GM21515 (cell line): ENCODE data around the gene RHOXF2B.
"Not testable (repeated sequence)": the region's sequence is repeated elsewhere in the genome, so short reads cannot be mapped to it uniquely, and the experiment has no call there.

Source experiments
- ATAC-seq: cut with Tn5 transposase; IDR thresholded peaks from one replicate; pipeline ENCODE4 v1.9.1; 2021; ENCODE audit not compliant: unreplicated experiment

The RHOXF2B gene

DNA sequence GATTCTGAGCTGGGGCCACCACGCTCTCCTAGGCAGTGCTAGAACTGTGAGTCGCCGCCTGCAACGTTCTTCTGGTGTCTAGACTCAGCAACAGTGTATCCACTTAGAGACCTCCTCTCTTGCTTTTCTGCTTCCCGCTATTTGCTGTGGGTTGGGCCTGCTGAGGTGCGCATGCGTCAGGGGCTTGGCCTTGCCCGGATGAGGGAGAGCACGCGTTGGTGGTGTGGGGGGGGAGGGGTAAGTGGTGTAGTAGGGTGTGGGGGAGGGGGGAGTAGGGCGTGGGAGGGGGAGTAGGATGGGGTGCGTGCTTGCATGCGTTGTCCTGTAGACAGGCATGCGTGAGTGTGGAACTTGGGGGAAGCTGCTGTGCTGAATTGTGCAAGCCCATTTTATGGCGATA lies at the start of gene RHOXF2B:
RHOXF2B (minus strand) TSS at position 101 of the 400 bp plus-strand sequence. CDS start 138 bp downstream, outside the sequence.
- not testable (repeated sequence) for ATAC-seq

DNA sequence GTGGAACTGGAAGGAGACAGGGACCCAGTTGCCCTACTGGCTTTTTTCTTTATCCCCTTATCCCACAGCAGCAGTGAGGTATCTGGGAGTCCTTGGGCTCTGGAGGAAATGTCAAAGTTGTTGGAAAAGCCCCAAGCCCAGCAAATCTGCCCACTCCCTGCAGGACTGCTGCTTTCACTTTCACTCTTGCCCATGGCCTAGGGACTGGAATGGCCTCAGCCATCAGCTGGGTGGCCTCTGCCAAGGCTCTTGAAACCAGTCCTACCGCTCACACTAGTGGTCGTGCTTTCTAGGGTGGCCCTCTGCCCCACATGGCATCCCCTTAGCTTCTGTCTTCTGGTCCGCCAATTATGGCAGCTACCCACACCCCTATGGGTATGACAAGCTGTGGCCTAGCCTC lies 48.0 kb upstream of the RHOXF2B start:
- no peak for ATAC-seq

DNA sequence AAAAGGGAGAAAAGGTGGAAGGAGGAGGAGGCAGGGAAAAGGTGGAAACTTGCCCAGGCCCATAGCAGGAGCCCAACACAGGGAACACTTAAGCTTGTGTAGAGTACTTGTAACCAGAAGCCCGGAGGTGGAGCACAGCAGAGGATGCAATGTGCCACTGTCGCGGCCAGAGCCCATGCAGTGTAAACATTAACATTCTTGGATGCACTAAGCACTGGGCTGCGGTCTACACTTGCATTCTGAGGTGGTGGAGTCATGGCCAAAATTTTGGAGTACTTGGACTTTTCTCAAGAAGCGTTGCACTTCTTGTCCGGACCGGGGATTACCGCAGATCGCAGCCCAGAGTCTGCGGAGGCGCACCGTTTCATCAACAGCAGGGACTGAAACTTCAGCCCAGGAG lies 42.7 kb upstream of the RHOXF2B start:
- no peak for ATAC-seq

DNA sequence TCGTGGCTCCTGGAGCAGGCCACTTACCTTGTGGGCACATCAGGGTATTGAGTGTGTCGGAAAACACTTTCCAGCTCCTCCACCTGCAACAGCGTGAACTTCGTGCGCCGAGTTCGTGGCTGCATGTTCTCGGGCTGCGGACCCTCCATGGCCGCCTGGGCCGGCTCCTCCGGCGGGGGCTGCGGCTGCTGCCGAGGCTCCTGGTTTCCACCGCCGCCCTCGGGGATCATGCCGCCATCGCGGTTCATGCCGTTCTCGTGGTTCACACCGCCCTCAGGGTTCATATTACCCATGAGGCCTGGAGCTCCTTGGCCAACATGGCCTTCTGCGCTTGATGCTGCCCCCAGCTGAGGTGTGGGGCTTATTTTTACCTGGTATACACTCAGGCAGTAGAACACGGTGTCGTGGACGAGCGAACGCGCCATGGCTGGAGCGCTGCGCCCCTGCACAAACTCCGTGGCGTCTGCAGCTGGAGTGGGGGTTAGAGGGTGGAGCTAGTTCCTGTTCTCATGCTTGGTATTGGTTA lies 38.0 kb upstream of the RHOXF2B start, which contains the start of gene RHOXF1:
RHOXF1 (minus strand) TSS at position 476 of the 526 bp plus-strand sequence; CDS start at position 425, 51 bp downstream.
- ATAC-seq: no peak

DNA sequence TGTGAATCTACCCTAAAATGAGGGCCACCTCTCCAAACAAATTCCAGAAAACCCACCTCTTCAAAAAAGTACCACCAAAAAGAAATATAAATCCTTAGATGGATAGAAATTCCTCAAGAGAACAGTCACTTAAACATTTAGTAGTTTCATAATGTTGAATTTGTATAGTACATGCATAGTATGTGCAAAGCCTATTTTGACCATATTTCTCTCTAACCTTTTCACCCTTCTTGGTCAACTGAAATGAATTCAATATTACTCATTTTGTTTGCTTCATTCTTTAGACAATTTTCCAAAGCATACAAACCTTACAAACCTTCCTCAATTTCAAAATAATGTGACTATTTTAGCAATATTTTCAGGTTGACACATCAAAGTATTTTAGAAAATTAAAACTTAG lies 34.1 kb upstream of the RHOXF2B start:
- no peak for ATAC-seq

DNA sequence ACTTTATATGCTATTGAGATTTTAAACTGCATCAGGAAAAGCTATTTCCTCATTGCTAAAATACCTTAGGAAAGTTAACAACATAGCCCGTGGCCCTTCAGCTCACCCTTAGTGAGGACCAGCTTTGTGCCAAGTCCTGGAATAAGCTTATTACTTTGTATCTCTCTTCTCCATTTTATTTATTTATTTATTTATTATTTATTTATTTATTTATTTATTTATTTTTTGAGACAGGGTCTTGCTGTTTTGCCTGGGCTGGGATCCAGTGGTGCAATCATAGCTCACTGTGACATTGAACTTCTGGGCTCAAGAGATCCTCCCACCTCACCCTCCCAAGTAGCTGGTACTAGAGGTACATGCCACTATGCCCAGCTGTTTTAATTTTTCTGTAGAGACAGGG lies 31.9 kb upstream of the RHOXF2B start:
- ATAC-seq: no peak

DNA sequence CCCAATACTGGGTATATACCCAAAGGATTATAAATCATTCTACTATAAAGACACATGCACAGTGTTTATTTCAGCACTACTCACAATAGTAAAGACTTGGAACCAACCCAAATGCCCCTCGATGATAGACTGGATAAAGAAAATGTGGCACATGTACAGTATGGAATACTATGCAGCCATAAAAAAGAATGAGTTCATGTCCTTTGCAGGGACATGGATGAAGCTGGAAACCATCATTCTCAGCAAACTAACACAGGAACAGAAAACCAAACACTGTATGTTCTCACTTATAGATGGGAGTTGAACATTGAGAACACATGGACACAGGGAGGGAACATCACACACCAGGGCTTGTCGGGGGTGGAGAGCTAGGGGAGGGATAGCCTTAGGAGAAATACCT lies 27.2 kb upstream of the RHOXF2B start:
- not testable (repeated sequence) for ATAC-seq

DNA sequence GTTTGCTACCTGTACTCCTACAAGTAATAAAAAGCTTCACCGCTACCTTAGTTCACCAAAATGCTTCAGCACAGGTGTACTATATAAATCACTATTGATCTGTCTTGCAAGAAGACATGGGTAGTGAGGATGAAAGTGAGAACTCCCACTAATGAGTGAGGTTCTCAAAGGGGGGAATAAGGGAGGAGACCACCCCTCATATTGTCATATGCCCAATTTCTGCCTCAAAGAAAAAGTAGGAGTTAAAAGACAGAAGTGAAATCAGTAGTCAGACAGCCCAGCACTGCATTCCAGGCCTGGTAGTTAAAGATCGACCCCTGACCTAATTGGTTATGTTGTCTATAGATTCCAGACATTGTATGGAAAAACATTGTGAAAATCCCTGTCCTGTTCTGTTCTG lies 23.6 kb upstream of the RHOXF2B start:
- not testable (repeated sequence) for ATAC-seq

DNA sequence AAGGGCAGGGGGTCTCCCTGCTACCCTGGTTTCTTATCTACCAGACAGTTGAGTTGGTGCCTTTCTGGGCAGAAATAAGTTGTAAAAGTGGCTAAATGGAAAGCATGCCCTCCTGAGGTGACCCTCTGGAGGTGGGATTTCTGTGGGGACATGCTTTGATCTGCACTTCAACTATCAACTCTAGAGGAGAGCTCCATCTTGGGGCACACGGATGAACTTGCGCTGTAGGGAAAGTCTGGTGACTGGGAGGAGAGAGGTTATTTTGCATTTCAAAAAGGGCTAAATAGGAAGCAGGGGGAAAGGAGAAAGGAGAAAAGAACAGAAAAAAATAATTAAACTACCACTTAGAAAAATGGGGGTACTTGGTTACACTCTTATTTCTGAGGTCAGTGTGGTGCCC lies 12.7 kb upstream of the RHOXF2B start:
- ATAC-seq: no peak

DNA sequence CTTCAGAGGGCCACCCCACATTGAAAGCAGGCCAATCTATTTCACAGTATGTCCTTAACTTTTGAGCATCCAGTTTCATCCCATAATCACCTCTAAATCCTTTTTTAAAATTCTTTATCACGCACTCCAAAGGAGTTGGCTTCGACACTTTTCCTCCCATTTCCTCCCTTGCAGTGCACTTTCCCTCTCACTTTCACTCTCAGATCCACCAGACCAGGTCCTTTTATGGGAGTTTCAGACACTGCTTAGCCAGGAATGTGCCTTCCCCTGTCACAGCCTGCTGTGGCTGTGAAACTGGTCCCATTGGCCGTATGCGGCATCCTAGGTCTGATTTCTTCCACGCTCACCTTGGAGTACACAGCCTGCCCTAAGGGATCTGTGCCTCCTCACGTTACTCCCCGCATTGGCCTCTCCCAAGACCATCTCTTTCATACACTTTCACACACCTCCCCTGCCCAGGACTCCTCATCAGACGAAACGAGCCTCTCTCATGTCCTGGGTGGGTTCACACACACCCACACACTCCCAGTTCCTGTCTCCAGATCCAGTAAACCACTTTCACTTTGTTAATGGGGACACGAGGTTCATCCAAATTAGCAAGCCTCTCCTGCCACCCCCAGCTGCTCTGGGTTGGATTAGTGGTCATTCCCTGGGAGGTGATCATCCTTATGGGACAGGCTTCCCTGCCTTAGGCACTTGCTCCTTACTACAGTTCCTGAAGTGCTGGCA lies 10.0 kb upstream of the RHOXF2B start:
- ATAC-seq: no peak

DNA sequence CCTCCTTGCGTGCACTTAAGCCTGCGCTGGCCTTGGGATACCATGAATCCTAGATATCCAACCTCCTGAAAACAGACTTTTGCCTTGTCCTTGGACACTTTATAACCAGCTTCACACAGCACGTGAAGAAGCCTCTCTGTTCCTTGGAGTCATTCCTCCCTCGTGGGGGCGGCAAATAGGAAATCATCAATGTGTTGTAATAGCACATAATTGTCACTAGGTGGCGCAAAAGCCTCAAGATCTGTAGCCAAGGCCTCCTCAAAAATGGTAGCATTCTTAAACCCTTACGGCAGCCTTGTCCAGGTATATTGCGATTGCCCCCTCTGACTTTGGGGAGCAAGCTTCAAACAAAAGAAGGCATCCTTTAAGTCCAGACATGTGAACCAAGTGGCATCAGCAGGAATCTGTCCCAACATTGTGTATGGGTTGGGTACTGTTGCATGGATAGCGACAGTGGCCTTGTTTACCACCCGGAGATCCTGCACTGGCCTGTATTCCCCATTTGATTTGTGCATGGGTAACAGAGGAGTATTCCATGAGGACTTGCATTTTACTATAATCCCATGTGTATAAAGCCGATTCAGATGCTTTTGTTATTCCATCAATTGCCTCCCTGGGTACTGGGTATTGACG lies 8.2 kb upstream of the RHOXF2B start:
- ATAC-seq: not testable (repeated sequence)

DNA sequence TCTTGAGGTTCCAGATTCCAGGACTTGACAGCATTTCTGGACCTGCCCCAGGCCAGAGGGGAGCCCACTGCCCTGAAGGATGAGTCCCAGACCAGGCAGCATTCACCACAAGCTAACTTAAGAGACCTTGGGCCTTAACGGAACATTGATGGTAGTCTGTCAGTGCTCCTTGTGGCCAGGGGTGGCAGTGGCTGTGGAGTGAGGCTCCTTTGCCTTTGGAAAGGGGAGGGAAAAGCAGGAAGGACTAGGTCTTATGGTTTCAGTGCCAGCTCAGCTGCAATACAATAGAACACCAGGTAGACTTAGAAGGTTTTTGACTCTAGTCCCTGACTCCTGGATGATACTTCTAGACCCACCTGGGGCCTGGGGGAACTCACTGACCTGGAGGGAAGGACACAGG lies 11.3 kb downstream of the RHOXF2B start:
- not testable (repeated sequence) for ATAC-seq

DNA sequence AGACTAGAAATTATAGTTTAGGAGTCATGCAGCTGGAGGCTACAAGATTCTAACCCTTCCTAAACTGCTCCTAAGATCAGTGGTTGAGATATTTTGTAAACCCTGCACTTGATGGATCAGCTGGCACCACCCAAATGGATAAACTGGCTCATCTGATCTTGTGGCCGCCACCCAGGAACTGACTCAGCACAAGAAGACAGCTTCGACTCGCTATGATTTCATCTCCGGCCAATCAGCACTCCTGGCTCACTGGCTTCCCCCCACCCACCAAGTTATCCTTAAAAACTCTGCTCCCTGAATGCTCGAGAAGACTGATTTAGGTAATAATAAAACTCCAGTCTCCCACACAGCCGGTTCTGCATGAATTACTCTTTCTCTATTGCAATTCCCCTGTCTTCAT lies 34.8 kb downstream of the RHOXF2B start:
- ATAC-seq: not testable (repeated sequence)

DNA sequence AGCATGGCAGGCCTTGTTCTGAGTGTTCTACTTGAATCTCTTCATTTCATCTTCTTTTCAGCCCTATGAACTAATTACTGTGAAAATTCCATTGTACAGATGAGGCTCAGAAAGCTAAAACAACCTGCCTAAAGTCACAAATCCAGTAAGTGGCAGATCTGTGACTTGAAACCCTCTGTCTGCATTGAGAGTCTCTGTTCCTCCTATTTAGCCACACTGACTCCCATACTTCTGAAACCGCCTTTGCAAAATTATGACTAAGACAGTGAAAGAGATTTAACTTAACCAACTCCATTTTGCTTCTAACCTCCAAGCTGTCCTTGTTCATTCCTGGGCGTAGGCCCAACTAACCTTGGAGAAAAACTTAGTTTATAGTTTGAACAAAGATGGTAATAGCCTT lies 35.2 kb downstream of the RHOXF2B start:
- peak; percentile 80 for ATAC-seq

DNA sequence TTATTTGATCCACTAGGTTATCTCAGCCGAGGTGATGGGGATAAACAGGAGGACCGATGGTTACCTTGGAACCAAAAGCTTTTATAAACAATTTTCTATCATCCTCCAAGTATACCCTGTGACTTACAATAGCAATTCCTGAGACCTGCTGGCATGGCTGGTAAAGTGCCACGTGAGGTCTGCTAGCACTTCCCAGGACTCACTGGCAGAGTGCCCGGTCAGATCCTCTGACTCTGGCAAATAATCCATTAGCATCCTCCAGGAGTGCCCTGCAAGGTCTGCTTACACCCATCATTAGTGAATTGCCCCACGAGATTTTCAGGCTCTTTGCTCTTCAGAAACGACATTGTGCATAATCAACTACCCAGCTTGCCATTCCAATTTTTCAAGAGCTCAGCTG lies 37.3 kb downstream of the RHOXF2B start:
- ATAC-seq: not testable (repeated sequence)

DNA sequence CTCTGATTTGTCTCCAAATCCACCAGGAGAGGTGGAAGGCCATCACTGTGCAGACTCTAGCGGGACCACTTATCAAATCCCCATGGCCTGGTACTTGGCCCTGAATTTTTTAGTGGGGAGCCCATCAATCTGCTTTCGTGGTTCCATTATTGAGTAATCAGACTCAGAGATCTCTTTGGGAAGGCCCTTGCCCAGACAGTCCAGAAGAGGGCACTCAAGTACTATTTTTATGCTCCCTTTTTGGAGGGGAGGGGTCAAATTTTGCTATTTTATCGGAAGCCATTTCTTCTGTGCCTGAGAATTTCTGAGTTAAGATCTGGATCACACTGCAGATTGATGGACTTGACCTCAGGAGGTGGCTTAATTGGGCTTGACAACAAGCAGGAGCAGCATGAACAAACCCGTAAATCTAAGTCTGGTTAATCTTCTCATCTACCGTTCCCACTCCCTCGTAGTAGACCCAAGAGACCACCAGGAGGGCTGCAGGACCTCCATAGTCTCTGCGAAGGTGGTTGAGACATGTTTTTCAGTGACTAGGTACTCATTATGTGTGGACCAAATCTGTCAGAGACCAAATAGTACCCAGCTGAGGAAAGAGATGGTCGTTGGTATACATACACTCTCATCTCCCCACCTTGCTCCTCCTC lies 38.3 kb downstream of the RHOXF2B start:
- not testable (repeated sequence) for ATAC-seq

DNA sequence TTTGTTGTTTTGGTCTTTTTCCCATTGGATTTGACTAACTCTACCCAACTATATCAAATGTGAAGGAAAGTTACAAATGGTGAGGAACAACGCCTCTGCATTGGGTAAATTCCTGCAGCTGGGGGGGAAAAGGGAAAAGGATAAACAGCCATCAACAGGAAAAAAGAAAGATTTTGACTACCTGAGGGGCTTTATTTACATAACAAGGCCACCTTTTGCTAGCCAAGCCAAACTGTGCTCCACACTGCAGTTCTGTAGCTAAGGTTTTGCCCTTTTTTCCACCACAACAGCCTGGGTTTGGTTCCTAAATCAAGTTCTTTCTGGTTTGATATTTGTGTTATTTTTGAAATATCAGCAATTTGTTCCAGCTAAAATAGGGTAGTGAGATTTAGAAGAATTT lies 40.8 kb downstream of the RHOXF2B start:
- no peak for ATAC-seq

DNA sequence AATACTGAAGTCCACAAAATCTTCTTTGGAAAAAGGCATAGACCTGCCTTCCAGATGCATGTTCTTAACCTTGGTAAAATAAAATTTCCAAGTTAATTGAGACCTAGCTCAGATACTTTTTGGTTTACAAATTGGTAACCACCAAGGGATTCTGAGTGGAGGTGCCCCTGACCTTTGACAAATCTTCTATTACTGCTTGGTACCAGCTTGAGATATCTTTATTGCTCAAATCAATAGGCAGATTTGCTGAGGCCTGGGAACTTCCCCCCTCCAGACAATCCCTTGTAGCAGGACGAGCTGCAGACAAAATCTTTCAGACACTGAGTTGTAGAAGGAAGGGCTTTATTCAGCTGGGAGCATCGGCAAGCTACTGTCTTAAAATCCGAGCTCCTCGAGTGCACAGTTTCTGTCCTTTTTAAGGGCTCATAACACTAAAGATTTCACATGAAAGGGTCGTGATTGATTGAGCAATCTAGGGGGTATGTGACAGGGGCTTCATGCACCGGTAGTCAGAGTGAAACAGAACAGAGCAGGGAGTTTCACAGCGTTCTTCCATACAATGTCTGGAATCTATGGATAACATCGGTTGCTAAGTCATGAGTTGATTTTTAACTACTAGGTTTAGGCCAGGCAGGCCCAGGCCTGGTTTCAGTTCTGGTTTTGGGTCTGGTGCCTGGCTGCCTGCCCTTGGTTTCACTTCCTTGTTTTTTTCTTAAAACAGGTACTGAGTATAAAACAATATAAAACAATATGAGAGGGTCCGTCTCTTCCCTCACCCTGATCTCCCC lies 41.8 kb downstream of the RHOXF2B start:
- peak; percentile 77 for ATAC-seq

DNA sequence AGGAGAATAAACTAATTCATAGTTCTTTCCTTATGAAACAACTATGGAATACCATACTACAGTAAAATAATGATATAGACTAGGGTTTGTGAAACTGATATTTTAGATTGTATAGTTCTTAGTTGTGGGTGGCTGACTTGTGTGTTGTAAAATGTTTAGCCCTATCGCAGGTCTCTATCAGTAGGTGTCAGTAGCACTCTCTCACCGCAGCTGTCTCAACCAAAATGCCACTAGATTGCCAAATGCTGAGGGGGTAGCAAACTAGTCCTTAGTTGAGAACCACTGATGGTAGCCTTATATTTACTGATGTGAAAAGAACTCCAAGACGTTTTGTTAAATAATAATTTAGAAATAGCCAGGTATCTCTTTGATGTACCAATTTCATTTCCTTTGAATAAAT lies 48.1 kb downstream of the RHOXF2B start:
- no peak for ATAC-seq

DNA sequence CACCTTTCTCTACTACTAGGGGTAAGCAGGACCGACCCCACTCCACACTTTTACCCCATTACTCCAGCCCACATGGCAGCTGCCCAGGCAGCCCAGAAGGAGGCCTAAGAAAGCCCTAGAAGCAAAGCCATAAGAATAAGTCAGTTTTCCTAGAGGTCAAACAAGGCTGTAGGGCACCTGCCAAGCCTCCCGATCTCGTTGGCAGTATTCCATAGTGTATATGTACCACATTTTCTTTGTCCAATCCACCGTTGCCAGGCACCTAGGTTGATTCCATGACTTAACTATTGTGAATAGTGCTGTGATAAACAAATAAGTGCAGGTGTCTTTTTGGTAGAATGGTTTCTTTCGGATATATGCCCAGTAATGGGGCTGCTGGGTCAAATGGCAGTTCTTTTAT lies 54.2 kb downstream of the RHOXF2B start:
- ATAC-seq: no peak

DNA sequence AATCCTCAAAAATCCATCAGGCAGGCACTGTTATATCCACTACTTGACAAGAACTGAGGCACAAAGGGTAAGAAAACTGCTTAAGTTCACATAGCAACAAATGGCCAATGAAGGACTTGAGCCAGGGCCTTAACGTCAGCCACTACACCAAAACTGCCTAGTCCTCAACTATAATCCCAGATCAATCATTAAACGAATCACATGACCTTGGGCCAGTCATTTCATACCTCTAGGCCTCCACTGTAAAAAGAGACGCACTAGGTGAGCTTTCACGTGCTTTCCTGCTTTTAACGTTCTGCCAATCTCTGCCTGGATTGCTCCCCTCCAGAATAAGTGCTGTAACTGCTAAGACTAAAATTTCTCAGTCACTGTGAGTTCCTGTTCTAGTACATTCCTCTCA lies 54.7 kb downstream of the RHOXF2B start:
- no peak for ATAC-seq
